SK-MEL-5 (cell line): ENCODE data around the gene CYP39A1. TPM values are rescaled to one million over a fixed set of nuclear protein-coding genes. Genes with fewer than 3 reads are reported as not detected.

ENCODE experiments used
- DNase-seq: peaks from one replicate; pipeline ENCODE4 v3.0.0-alpha.2; 2016; ENCODE audit warnings: low read depth, low spot score
- in situ Hi-C: cut with HindIII; loops from 2 replicates; pipeline ENCODE4 v1.10.0; 2016; ENCODE audit warnings: low sequenced_read_pairs, high pct_unique_total_duplicates, low pct_unique_long_range_greater_than_20kb
- total RNA-seq: library from RNA; depleted of rRNA; stranded (reverse); fragments of >200 nt; shearing (Covaris generic); gene quantifications from 2 replicates; pipeline ENCODE4 v1.2.3, GENCODE V29; 2014

CYP39A1 gene
- total RNA-seq, 1 experiment from 2014 or later, result 0.34 TPM

DNA sequence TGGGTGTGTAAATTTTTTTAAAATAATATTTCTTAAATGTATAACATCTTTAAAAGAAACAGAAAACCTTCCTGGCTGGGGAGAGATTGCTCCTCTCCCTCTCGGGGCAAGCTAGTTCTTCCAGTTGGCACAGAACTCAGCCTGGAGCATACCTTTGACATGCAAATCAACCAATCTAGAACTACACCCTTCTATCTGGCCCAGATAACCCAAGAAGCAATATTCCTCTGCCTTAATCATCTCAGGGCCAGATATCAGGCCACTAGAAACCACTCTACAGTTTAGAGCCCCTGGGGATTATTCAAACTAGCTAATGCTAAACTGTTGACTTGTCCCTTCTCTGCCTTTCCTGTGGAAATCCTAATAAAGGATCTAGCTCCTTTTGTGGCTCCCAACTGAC, 33.9 kb downstream of the CYP39A1 start:
- DNase-seq, result no peak

DNA sequence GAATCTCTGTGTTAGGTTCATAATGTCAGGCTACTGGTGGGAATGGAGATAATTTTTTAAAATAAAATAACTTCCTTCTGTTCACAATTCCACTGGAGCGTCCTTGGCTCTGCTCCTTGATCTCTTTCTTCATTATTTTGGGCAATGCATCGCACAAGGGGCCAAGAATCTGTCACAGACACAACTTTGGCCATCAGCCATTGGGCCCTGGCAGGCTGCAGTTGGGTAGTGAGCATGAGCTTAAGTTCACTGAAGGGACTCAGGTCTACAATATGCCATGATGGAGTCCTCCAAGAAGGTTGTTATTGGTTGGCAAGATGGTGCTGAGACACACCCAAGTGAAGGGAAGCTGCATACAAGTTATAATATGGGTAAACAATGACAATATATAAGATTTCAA, 40.0 kb downstream of the CYP39A1 start:
- in situ Hi-C loops, result no loop called here
- DNase-seq, result no peak

More for the DNA sequence above, 33.9 kb downstream of the CYP39A1 start:
- in situ Hi-C loops, result no loop called here

DNA sequence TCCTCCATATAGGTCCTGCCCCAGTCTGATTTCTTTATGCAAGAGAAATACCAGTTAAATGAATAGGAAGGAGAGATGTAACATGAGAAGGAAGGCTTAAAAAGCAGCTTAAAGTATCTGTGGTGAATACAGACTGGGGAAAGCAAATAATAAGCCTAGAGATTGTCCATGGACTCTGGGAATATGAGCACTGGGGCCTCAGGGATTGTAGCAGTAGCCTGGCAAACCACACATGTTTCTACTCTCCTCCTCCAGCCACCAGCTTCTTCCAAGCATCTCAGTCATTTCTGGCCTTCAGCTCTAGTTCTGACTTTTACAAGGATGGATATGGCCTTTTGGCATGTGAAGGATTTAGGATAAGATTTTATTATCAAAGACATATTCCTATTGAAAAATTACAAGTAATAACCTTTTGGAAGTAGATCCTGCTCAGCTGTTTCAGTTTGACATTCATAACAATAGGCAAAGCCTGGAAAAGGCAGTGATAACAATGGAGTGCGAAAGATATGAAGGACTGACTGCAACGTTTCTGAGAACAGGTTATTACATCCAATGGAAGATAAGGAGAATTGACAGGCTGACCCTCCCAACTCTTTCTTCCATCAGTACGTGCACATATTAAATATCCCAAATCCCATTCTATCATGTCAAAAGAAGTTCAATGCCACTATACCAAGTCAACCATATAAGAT, 41.6 kb downstream of the CYP39A1 start:
- no peak for DNase-seq
- in situ Hi-C loops, result no loop called here

DNA sequence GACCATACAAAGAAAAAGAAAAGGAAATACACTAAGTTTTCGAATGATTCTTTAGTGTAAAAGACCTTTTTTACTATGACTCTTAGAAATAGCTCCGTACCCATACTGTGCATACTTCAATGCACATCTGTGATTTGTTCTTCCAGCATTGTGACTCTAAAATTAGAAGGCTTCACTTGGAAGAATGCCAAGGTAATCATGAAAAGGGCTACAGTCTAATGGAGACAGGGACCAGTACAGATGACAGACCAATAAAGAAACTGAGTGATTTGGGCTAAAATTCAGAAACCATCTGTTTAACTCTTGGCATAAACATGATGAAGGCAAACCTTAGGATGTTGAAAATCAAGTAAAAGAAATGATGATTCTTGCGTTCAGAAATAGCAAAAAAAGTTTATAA, 46.3 kb downstream of the CYP39A1 start:
- DNase-seq, result peak; percentile 46
- in situ Hi-C loops, result no loop called here

DNA sequence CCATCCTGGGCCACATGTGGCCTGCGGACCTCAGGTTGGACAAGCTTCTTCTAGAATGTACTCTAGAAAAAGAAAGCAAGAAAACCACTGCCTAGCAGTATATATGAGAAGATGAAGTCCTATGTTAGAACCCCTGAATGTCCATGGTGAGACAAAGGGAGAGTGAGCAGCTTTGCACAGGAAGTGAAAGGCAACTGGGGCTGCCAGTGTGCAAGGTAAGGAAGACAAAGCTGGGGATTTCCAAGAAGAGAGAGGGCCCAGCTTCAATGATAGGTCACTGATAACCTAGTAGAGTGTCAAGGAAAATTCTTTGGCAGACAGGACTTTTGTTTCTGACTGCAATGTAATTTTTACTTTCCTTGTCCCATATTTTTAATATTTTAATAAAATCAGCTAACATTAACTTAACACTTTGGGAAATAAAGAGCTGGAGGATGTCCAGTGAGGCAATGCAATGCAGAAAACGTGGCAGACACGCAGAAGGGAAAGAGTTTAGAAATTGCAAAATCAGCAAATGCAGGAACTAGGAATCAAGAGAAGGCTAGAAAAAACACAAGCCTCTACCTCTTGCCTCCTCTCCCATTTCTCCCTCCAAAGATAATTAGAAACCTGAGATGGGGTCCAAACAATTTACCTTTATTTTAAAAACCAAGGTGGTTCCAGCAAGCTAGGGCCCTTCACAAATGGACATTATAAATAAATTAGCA, 47.4 kb downstream of the CYP39A1 start:
- in situ Hi-C loops, result no loop called here
- no peak for DNase-seq

DNA sequence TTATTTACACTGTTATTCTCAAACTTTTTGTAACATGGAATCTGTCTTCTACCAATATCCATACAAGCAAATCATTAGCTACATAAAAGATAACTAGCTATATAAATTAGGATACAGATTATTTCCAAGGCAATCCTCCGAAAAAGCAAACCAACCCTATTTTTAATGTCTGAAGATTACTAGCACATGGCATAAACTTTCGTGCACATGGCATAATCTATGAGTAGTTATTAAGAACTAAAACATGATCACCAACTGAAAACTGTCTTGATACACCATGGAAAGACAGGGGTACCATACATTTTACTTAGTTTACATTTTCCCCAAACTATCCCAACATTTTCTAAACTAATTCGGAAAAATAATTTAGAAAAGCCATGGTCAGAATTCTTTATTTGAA, 54.4 kb downstream of the CYP39A1 start:
- DNase-seq, result no peak
- in situ Hi-C loops, result no loop called here

DNA sequence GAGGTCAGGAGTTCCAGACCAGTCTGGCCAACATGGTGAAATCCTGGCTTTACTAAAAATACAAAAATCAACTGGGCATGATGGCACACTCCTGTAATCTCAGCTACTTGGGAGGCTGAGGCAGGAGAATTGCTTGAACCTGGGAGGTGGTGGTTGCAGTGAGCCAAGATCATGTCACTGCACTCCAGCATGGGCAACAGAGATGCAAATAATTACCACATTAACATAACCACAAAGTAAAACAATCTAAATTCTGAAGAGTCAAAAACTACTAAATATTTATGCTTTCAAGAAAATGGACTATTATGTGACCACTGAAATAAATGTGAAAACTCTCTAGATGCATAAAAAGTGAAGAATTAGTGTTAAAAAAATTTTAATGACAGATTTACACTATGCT, 59.9 kb downstream of the CYP39A1 start:
- DNase-seq, result no peak
- in situ Hi-C loops, result no loop called here

DNA sequence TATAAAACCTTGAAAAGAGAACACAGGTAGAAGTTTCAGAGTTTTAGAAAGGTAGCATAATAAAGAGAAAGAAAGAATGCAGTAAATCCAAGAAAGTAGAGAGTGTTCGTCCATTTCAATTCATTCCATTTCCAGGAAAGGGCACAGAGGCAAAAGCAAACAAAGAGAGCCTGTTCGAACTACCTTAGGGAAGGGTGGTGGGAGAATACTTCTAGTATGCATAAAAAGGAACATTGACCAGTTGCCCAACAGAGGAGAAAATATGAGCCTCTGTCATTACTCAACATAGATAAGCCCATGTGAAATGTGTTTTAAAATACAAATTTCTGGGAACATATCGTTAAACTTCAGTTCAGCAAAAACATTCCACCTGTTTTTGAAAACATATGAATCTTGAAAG, 60.6 kb downstream of the CYP39A1 start:
- peak; percentile 68 for DNase-seq
- in situ Hi-C loops, result no loop called here

DNA sequence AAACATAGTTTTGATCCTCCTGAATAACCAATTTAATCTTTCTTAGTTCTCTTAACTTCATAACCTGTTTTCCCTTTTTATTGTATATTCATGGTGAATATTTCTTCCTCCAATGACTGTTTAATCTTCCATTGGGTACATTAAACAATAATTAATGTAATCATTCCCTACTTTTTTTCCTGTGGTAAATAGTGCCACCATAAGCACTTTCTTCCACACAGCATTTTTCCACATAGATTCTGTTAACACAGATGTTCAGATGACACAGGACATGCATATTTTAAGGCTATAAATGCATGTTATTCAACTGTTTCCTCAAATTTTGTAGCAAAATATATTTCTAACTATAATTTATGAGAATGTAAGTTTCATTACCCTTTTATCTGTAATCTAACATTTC, 61.9 kb downstream of the CYP39A1 start:
- DNase-seq, result no peak
- in situ Hi-C loops, result no loop called here

DNA sequence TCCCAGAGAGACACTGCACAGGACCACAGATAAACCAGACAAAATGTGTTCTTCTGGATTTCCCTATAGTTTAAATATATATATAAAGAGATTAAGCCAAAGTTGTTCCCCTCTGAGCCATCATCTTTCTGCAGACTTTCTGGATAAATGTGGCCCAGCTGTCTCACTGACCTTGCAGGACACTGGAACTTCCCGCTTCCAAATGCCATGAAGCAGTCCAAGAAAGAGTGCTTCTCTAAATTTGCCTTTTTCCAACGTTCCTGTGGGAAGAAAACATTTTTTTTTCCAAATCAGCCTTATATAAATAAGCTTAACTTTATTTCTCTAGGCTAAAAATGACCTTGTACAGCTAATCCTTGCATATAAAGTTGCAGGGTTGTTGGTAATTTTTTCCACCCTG, 65.7 kb downstream of the CYP39A1 start:
- in situ Hi-C loops, result no loop called here

DNA sequence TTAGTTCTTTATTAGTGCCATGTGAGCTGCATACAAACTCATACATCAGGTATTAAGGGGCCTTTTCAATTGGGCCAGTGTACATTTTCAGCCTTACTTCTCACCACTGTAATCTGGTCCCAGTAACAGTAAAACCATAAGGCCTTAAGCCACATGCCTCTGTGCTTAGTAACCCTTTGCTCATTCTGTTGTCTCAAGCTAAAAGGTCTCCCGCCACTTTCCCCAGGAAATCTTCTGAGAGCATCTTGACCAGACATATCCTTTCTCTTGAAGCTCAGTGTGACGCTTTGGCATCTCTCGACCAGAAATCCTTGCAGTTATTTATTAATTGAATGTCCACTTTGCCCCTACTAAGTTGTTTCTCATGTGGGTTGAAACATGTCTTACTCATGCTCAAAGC, 68.0 kb downstream of the CYP39A1 start:
- in situ Hi-C loops, result no loop called here
- DNase-seq, result no peak

More for the DNA sequence above, 65.7 kb downstream of the CYP39A1 start:
- DNase-seq, result no peak

DNA sequence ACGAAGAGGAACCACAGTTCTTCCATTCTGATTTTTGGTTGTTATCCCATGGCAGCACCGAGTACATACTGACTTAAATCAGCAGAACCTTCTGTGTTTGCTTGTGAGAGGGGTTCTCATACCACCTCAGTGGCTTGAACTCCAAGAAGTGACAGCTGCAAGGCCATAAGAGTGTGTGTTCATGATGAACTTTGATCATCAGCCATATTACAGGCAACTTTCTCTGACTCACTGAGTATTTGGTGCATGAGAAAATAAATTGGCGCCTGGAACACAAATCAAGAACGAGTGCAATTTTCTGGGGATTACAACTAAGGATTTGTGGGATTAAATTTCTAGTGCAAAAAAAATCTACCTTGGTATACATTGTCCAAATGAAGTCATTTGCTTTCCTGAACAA, 68.9 kb downstream of the CYP39A1 start:
- in situ Hi-C loops, result no loop called here
- DNase-seq, result no peak

DNA sequence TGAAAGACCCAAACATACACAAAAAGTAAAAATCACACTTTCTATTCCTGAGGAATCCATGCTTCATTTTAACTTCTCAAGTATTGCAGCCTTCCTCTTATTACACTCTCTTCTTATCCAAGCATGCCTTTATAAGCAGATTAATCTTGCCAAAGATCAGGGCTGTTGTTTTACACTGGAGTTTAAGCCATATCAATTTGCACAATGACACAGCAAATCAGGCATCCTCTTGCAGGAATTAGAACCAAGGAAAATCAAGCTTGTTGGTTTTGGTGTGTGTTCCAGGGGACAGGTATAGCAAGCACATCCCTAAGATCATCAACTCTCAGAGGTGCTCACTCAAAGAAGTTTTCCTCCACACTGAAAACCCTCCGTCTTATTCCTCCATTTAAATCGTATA, 69.5 kb downstream of the CYP39A1 start:
- in situ Hi-C loops, result no loop called here
- no peak for DNase-seq

DNA sequence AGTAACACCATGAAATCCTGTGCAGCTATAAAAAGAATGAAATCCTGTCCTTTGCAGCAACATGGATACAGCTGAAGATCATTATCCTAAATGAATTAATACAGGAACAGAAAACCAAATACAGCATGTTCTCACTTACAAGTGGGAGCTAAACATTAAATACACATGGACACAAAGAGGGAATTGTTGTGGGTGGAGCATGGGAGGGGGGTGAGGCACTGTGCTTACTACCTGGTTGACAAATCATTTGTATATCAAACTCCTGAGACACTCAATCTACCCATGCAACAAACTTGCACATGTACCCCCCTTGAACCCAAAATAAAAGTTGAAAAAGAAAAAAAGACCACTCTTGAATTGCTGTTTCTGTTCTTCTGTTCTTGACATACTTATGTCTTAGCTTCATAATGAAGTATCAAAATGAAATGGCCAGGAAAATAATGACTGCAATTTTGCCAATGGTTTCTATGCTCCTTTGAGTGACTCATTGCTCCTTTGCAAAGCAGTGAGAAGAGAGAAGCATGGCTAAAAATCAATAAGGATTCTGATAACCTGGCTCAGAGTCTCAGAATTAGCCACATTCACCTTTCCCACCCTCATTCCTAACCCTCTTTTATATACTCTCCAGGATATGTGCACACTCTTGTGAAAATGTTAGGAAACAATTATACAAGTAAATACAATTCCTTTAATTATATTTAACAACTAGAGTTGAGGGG, 71.0 kb downstream of the CYP39A1 start:
- DNase-seq, result no peak
- in situ Hi-C loops, result no loop called here

DNA sequence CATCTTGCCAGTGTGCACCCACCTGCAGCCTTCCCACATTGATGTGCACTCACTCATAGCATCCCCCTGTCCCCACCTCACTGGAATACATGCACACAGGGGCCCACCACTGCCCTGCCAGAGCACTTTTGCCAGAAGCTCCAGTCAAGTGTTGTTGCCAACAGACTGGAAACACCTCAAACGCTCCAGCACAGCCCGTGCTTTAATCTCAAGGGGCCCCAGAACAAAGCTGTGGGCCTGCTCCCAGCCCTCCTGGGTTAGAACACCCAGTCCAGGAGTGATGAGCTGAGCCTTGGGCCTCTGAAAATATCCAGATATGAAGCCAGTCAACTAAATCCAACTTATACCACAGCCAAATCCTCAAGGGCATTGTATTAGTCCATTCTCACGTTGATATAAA, 77.1 kb downstream of the CYP39A1 start:
- DNase-seq, result no peak
- in situ Hi-C loops, result no loop called here

DNA sequence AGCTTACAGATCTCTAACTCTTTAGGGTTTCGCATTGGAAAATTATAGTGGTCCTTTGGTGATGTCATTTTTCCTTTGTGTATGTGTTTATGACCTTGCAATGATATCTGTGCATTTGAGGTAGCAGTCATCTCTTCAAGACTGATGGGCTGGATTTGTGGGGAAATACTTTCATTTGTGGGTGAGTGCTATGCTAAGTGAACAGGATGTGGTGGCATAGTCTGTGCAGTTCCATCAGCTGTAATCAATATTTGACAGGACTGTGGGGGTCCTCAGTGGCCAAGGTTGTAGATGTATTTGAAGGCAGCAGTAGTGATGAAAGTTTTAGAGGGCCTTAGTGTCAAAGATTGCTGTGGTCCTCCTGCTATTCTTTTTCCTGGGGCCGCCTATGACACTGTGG, 79.5 kb downstream of the CYP39A1 start:
- in situ Hi-C loops, result no loop called here
- DNase-seq, result no peak

DNA sequence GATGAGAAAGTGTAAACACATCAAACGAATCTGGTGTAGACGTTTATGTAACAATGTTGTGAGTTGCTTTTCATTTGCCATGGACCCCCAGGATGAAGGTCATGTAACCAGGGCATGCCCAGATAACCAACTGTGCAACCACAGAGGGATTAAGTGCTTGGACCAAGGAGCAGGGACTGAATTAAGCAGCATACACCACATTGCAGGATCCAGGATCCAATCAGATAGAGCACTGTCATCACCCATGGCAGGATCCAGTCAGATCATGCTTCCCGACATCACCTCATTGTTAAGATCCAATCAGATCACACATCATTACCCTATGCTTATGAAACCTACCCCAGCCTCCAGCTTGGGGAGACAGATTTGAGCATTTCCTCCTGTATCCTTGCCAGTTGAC, 87.1 kb downstream of the CYP39A1 start:
- in situ Hi-C loops, result no loop called here
- no peak for DNase-seq

DNA sequence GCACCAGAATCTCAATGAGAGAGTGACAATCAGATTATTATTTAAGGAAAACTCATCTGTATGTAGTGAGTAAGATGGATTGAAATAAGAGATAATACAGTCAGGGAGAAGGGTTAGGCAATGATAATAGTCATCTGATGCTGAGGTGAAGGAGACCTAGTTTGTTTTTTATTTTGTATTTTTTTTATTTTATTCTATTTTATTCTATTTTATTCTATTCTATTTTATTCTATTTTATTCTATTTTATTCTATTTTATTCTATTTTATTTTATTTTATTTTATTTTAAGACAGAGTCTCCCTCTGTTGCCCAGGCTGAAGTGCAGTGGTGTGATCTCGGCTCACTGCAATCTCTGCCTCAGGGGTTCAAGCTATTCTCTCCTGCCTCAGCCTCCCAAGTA, 88.7 kb downstream of the CYP39A1 start:
- no peak for DNase-seq
- in situ Hi-C loops, result no loop called here

DNA sequence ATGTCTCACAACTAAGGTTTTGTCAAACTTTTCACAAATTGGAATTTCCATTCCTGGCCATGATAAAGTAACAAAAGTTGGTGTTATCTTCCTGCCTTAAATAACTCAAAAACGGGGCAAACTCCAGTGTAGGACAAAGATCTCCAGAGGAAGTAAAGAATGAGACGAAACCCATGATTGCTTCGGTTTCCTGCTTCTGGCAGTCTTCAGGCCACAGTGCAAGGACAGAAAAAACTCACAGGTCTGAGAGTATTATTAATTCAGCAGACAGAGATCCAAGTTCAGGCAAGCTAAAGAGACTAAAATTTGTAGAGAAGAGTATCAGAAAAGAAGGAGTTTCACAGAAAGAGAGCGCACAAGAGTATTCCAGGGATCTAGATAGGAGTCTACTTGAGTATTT, 96.6 kb downstream of the CYP39A1 start:
- in situ Hi-C loops, result no loop called here
- DNase-seq, result no peak
